Measurements from ENCODE around the gene LYPLA2.

DNA sequence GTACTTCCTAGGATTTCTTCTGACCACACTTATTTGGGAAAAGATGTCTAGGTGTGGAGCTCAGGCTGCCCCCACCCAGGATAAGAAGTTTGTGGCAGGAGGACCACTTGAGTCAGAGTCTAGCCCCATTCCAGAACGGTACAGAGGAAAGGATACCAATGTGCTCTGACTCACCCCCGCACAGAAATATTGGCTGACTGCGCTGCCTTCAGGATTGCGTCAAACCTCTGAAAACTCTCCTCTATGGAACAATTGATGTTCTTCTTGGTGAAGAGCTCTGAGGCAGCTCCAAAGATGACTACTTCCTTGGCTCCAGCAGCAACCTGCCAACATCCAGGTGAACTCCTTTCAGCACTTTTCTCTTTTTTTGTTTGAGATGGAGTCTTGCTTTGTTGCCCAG is 23.1 kb downstream of the LYPLA2 start:
- TF ChIP-seq, protein P1, sequence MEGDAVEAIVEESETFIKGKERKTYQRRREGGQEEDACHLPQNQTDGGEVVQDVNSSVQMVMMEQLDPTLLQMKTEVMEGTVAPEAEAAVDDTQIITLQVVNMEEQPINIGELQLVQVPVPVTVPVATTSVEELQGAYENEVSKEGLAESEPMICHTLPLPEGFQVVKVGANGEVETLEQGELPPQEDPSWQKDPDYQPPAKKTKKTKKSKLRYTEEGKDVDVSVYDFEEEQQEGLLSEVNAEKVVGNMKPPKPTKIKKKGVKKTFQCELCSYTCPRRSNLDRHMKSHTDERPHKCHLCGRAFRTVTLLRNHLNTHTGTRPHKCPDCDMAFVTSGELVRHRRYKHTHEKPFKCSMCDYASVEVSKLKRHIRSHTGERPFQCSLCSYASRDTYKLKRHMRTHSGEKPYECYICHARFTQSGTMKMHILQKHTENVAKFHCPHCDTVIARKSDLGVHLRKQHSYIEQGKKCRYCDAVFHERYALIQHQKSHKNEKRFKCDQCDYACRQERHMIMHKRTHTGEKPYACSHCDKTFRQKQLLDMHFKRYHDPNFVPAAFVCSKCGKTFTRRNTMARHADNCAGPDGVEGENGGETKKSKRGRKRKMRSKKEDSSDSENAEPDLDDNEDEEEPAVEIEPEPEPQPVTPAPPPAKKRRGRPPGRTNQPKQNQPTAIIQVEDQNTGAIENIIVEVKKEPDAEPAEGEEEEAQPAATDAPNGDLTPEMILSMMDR (IDR thresholded peaks at IDR 0.05; ENCODE audit: low read depth, low read length, missing input control), result no peak
- TF ChIP-seq FOXA1 (IDR thresholded peaks at IDR 0.05), result no peak
- no peak for TF ChIP-seq HNF4A (conservative IDR thresholded peaks at IDR 0.05)
- TF ChIP-seq, protein P2, sequence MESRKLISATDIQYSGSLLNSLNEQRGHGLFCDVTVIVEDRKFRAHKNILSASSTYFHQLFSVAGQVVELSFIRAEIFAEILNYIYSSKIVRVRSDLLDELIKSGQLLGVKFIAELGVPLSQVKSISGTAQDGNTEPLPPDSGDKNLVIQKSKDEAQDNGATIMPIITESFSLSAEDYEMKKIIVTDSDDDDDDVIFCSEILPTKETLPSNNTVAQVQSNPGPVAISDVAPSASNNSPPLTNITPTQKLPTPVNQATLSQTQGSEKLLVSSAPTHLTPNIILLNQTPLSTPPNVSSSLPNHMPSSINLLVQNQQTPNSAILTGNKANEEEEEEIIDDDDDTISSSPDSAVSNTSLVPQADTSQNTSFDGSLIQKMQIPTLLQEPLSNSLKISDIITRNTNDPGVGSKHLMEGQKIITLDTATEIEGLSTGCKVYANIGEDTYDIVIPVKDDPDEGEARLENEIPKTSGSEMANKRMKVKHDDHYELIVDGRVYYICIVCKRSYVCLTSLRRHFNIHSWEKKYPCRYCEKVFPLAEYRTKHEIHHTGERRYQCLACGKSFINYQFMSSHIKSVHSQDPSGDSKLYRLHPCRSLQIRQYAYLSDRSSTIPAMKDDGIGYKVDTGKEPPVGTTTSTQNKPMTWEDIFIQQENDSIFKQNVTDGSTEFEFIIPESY (IDR thresholded peaks at IDR 0.05), result no peak
- no peak for TF ChIP-seq TAF1 (conservative IDR thresholded peaks at IDR 0.05)
- TF ChIP-seq JUND (IDR thresholded peaks at IDR 0.05), result no peak
- TF ChIP-seq RAD21 (IDR thresholded peaks at IDR 0.05), result no peak
- no peak for TF ChIP-seq RXRA (IDR thresholded peaks at IDR 0.05)
- no peak for TF ChIP-seq EGR1 (IDR thresholded peaks at IDR 0.05; ENCODE audit: low read depth in 2 of 2)
- no peak for TF ChIP-seq SP1 (IDR thresholded peaks at IDR 0.05)
- no peak for TF ChIP-seq HNF4G (IDR thresholded peaks at IDR 0.05)

All from liver (tissue), 3 donors.